ENCODE data around the gene DHRS2. TPM values are rescaled to one million over a fixed set of nuclear protein-coding genes. Genes with fewer than 3 reads are reported as not detected.

DHRS2 gene
- polyA plus RNA-seq, 1 of the 3 experiments (the other 2 are of a cell fraction) = 1.2 TPM

DNA sequence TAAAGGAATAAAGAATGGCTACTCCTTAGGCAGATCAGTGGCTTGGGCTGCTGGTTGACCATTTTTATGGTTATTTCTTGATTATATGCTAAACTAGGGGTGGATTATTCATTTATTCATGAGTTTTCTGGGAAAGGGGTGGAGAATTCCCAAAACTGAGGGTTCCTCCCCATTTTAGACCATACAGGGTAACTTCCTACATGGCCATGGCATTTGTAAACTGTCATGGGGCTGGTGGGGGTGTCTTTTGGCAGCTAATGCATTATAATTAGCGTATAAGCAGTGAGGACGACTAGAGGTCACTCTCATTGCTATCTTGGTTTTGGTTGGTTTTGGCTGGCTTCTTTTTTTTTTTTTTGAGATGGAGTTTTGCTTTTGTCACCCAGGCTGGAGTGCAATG, 32.0 kb upstream of the DHRS2 start:
- no peak overlapping the region for H3K4me2 ChIP-seq
- H3K27me3 ChIP-seq (ENCODE audit: insufficient read depth) = no peaks in the 10 kb centered on the region; the same call in 1 of the 2 replicates
- H3K36me3 ChIP-seq (replicated peaks in 1 of 2; ENCODE audit: control insufficient read depth in 1 of 2, insufficient read depth in 2 of 2, low read length in 1 of 2) = no peaks in the 10 kb centered on the region
- POLR2A ChIA-PET = no interaction called here
- no peaks in the 10 kb centered on the region; the same call in 1 of the 2 replicates for H4K20me1 ChIP-seq (ENCODE audit: insufficient read depth)
- no peaks in the 10 kb centered on the region for H3K79me2 ChIP-seq (ENCODE audit: insufficient read depth)
- H3K4me3 ChIP-seq (ENCODE audit: low read depth in 2 of 2, low read length in 1 of 2) = no peak overlapping the region
- H3F3A ChIP-seq (replicated peaks; ENCODE audit: insufficient read depth) = no peaks in the 10 kb centered on the region
- 50% methylated on average over 2 of the region's 2 CpGs for WGBS (ENCODE audit: low lambda C conversion rate)
- TF ChIP-seq RAD21 (IDR thresholded peaks at IDR 0.05; ENCODE audit: low read length) (no peak), GABPA (IDR thresholded peaks at IDR 0.05; ENCODE audit: low read depth) (no peak), GATA2 (CRISPR knock-in tag; IDR thresholded peaks at IDR 0.05) (no peak), CTCF (IDR thresholded peaks at IDR 0.05) (no peak), JUND (IDR thresholded peaks at IDR 0.05) (no peak), SMC3 (IDR thresholded peaks at IDR 0.05; ENCODE audit: low read depth, low read length) (no peak), MAX (IDR thresholded peaks at IDR 0.05; ENCODE audit: low read depth) (no peak), RXRA (IDR thresholded peaks at IDR 0.05; ENCODE audit: borderline replicate concordance, low read depth) (no peak), TEAD4 (IDR thresholded peaks at IDR 0.05; ENCODE audit: borderline replicate concordance, insufficient read depth) (no peak), TAF1 (IDR thresholded peaks at IDR 0.05; ENCODE audit: borderline replicate concordance, low read depth, low read length) (no peak), FOSL2 (IDR thresholded peaks at IDR 0.05; ENCODE audit: borderline replicate concordance, low read depth) (no peak), USF1 (IDR thresholded peaks at IDR 0.05; ENCODE audit: borderline replicate concordance, low read depth) (no peak), POLR2AphosphoS5 (IDR thresholded peaks at IDR 0.05; ENCODE audit: low read depth, low read length) (no peak), FOXM1 (IDR thresholded peaks at IDR 0.05; ENCODE audit: low read depth) (no peak), EP300 (IDR thresholded peaks at IDR 0.05; ENCODE audit: borderline replicate concordance in 1 of 2, low read depth in 1 of 2, low read length in 1 of 2) (no peak), YY1 (IDR thresholded peaks at IDR 0.05; ENCODE audit: low read depth) (no peak), RCOR1 (IDR thresholded peaks at IDR 0.05; ENCODE audit: low read length) (no peak)
- TF ChIP-seq, protein P1, sequence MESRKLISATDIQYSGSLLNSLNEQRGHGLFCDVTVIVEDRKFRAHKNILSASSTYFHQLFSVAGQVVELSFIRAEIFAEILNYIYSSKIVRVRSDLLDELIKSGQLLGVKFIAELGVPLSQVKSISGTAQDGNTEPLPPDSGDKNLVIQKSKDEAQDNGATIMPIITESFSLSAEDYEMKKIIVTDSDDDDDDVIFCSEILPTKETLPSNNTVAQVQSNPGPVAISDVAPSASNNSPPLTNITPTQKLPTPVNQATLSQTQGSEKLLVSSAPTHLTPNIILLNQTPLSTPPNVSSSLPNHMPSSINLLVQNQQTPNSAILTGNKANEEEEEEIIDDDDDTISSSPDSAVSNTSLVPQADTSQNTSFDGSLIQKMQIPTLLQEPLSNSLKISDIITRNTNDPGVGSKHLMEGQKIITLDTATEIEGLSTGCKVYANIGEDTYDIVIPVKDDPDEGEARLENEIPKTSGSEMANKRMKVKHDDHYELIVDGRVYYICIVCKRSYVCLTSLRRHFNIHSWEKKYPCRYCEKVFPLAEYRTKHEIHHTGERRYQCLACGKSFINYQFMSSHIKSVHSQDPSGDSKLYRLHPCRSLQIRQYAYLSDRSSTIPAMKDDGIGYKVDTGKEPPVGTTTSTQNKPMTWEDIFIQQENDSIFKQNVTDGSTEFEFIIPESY (IDR thresholded peaks at IDR 0.05; ENCODE audit: borderline replicate concordance, low read depth) = no peak
- TF ChIP-seq, protein P2, sequence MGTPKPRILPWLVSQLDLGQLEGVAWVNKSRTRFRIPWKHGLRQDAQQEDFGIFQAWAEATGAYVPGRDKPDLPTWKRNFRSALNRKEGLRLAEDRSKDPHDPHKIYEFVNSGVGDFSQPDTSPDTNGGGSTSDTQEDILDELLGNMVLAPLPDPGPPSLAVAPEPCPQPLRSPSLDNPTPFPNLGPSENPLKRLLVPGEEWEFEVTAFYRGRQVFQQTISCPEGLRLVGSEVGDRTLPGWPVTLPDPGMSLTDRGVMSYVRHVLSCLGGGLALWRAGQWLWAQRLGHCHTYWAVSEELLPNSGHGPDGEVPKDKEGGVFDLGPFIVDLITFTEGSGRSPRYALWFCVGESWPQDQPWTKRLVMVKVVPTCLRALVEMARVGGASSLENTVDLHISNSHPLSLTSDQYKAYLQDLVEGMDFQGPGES (IDR thresholded peaks at IDR 0.05; ENCODE audit: low read depth, low read length) = no peak
- no peak overlapping the region for H2AFZ ChIP-seq (ENCODE audit: low read depth)
- H3K9ac ChIP-seq = no peak overlapping the region
- no peaks in the 10 kb centered on the region for H3K9me2 ChIP-seq
- no peak overlapping the region for H3K27ac ChIP-seq (ENCODE audit: low read depth in 2 of 2, low read length in 1 of 2)
- no peak for DNase-seq
- no peaks in the 10 kb centered on the region for H3K4me1 ChIP-seq (ENCODE audit: control insufficient read depth in 1 of 2, insufficient read depth in 2 of 2, low read depth in 1 of 2, low read length in 1 of 2)
- CTCF ChIA-PET = interaction anchor here (2.5 kb wide), 1 partner anchor 28 kb away, joined by 9 read pairs; no protein-coding TSS in a partner anchor
- no peaks in the 10 kb centered on the region for H3K9me3 ChIP-seq

Data from SK-N-SH (cell line).